Kidney (tissue), 22 donors: ENCODE measurements around the gene TMEM185A. TPM values are rescaled to one million over a fixed set of nuclear protein-coding genes. Genes with fewer than 3 reads are reported as not detected.
A peak's percentile ranks its signal among the peaks of the same experiment; 100 is the strongest.
"Not testable (repeated sequence)": the region's sequence is repeated elsewhere in the genome, so short reads cannot be mapped to it uniquely, and the experiment has no call there.

Experiments
- DNase-seq, 5 donors: peaks; one replicate each; pipeline ENCODE4 v3.0.0-alpha.2; 2013 to 2020
- FAIRE-seq: peaks from 2 replicates; lab custom pipeline; 2012; peaks lifted over from hg19 to GRCh38; lab: Jason Lieb, UNC
- H3K27ac ChIP-seq, 2 donors: one replicate each; pipeline ENCODE4 v1.7.0; 2013; ENCODE audit warnings: low read depth in 2 of 2, low read length in 2 of 2, inconsistent platforms in 1 of 2
- H3K27me3 ChIP-seq: one replicate; pipeline ENCODE4 v1.7.1; 2013; ENCODE audit warnings: low read length, inconsistent platforms; ENCODE audit not compliant: control insufficient read depth, insufficient read depth
- H3K36me3 ChIP-seq, 3 donors: one replicate each; pipeline versions ENCODE4 v1.7.0 to v1.7.1; 2013; ENCODE audit warnings: low read length in 3 of 3, control low read depth in 1 of 3, inconsistent platforms in 1 of 3; ENCODE audit not compliant: insufficient read depth in 3 of 3, control insufficient read depth in 2 of 3
- H3K4me1 ChIP-seq, 3 donors: one replicate each; pipeline versions ENCODE4 v1.7.0 to v1.7.1; 2013; ENCODE audit warnings: low read length in 3 of 3, inconsistent platforms in 1 of 3, low read depth in 1 of 3; ENCODE audit not compliant: control insufficient read depth in 2 of 3, insufficient read depth in 2 of 3
- H3K4me3 ChIP-seq, 3 donors: one replicate each; pipeline versions ENCODE4 v1.7.0 to v1.8.1; 2013; ENCODE audit warnings: low read length in 3 of 3, control low read depth in 1 of 3, inconsistent platforms in 1 of 3
- H3K9ac ChIP-seq, 3 donors: one replicate each; pipeline versions ENCODE4 v1.7.0 to v1.7.1; 2013; ENCODE audit warnings: low read length in 3 of 3, control low read depth in 1 of 3, inconsistent platforms in 1 of 3
- H3K9me3 ChIP-seq, 3 donors: one replicate each; pipeline versions ENCODE4 v1.7.0 to v1.7.1; 2013; ENCODE audit warnings: low read length in 3 of 3, control low read depth in 1 of 3, inconsistent platforms in 1 of 3; ENCODE audit not compliant: control insufficient read depth in 2 of 3, insufficient read depth in 1 of 3
- CTCF ChIP-seq: IDR thresholded peaks from 3 replicates; pipeline ENCODE4 v1.5.1; 2012; ENCODE audit warnings: mild to moderate bottlenecking, moderate library complexity, borderline replicate concordance; ENCODE audit not compliant: insufficient read depth; ENCODE audit errors: extremely low read depth
- intact Hi-C: fragments of 100-400 bp; cut with DNase I; formaldehyde crosslinking; loops from one replicate; pipeline ENCODE4 v1.11.1; 2022
- long read RNA-seq, 10 donors: library from polyadenylated mRNA in 1 of 10; unstranded in 1 of 10; transcript quantifications; one replicate each; pipeline ENCODE4 v2.0.0 and lab custom pipeline, GENCODE V29; 2021 to 2026
- polyA plus RNA-seq: library from polyadenylated mRNA; stranded (reverse); fragments of 350-450 nt; fragmentation: Illumina TruSeq; extraction: RNeasy Lipid Tissue Mini Kit (QIAGEN cat#74804); gene quantifications from one replicate; pipeline ENCODE4 v1.2.3, GENCODE V29; 2014; ENCODE audit warnings: low read depth, low replicate concordance; ENCODE audit not compliant: insufficient read depth
- total RNA-seq: library from RNA; stranded (reverse); fragmentation: NEBNext Ultra II Directional; extraction: Animal tissue kit (Norgen Biotek cat#: 25700); gene quantifications from one replicate; pipeline ENCODE4 v1.2.1, GENCODE V29; 2021
- donor health status: control.
- donor health status: control.
- donor health status: control.
- donor health status: control.
- donor health status: control.
- donor health status: DM: yes; HTN: yes; CAD: no.
- donor health status: Normal renal cell carcinoma (clear cell type).

TMEM185A gene
- total RNA-seq = 21.0 TPM
- 18.6 TPM for polyA plus RNA-seq
- long read RNA-seq, donor 1, partial matches to known transcripts = 0 of 5 reads
- long read RNA-seq, donor 1, other reads (novel, unspliced or antisense) = 0 of 5 reads
- long read RNA-seq, donor 2, partial matches to known transcripts = 0 of 3 reads
- long read RNA-seq, donor 2, other reads (novel, unspliced or antisense) = 0 of 3 reads
- long read RNA-seq, donor 3, transcript TMEM185A-207 (7 exons, 2,840 nt) = major isoform, 6 of 9 reads
- long read RNA-seq, donor 3, partial matches to known transcripts = 0 of 9 reads
- long read RNA-seq, donor 3, other reads (novel, unspliced or antisense) = 0 of 9 reads
- long read RNA-seq, donor 4, transcript TMEM185A-207 (7 exons, 2,840 nt) = major isoform, 5 of 7 reads
- long read RNA-seq, donor 4, partial matches to known transcripts = 0 of 7 reads
- long read RNA-seq, donor 4, other reads (novel, unspliced or antisense) = 0 of 7 reads
- long read RNA-seq, donor 5 = 0 reads
- long read RNA-seq, donor 6, partial matches to known transcripts = 0 of 2 reads
- long read RNA-seq, donor 6, other reads (novel, unspliced or antisense) = 0 of 2 reads
- long read RNA-seq, donor 7, transcript TMEM185A-207 (7 exons, 2,840 nt) = major isoform, 15 of 35 reads
- long read RNA-seq, donor 7, partial matches to known transcripts = 2 of 35 reads
- long read RNA-seq, donor 7, other reads (novel, unspliced or antisense) = 11 of 35 reads
- long read RNA-seq, donor 8, transcript TMEM185A-207 (7 exons, 2,840 nt) = major isoform, 5 of 8 reads
- long read RNA-seq, donor 8, partial matches to known transcripts = 0 of 8 reads
- long read RNA-seq, donor 8, other reads (novel, unspliced or antisense) = 0 of 8 reads
- long read RNA-seq, donor 9, partial matches to known transcripts = 0 of 4 reads
- long read RNA-seq, donor 9, other reads (novel, unspliced or antisense) = 0 of 4 reads
- long read RNA-seq, donor 10, transcript TMEM185A-207 (7 exons, 2,840 nt) = major isoform, 6 of 8 reads
- long read RNA-seq, donor 10, partial matches to known transcripts = 0 of 8 reads
- long read RNA-seq, donor 10, other reads (novel, unspliced or antisense) = 0 of 8 reads

GRCh38 chrX:149631234-149632165, at the start of gene TMEM185A:
Gene TMEM185A (minus strand): TSS chrX:149631792. CDS start chrX:149631580, 212 bp downstream.
- Histone ChIP-seq H3K27me3 (no peaks in the 10 kb centered on the region), H3K9ac (peak within 1 kb of the TSS; percentile 46 to 48 (median 47)), H3K4me1 (peaks cover 0 to 7% (median 0%) of the 10 kb centered on the region in 3 donors), H3K36me3 (no peaks in the 10 kb centered on the region), H3K9me3 (no peaks in the 10 kb centered on the region), H3K27ac (no peak within 1 kb of the TSS), H3K4me3 (peak within 1 kb of the TSS; percentile 52 to 77 (median 74))
- intact Hi-C loops = no loop called here
- no peak for TF ChIP-seq CTCF
- peak; percentile 69 to 89 (median 81) for DNase-seq
- no peak for FAIRE-seq

GRCh38 chrX:149681182-149681581, 49.6 kb upstream of the TMEM185A start:
- Histone ChIP-seq H3K27ac (no peak overlapping the region), H3K4me1 (no peaks in the 10 kb centered on the region), H3K9ac (no peak overlapping the region), H3K4me3 (no peak overlapping the region), H3K27me3 (no peaks in the 10 kb centered on the region), H3K36me3 (no peaks in the 10 kb centered on the region), H3K9me3 (peaks cover 0 to 1% (median 0%) of the 10 kb centered on the region in 3 donors)
- intact Hi-C loops = no loop called here
- FAIRE-seq = no peak
- DNase-seq = no peak
- TF ChIP-seq CTCF = no peak

- H3K36me3 ChIP-seq, intact Hi-C loops, H3K9me3 ChIP-seq, H3K27me3 ChIP-seq, DNase-seq, H3K4me3 ChIP-seq, H3K27ac ChIP-seq, FAIRE-seq, H3K4me1 ChIP-seq, H3K9ac ChIP-seq: not testable (repeated sequence)
Measured at GRCh38 chrX:149679164-149679678, 47.6 kb upstream of the TMEM185A start.

- H3K9me3 ChIP-seq, H3K4me3 ChIP-seq, H3K9ac ChIP-seq, intact Hi-C loops, H3K27ac ChIP-seq, FAIRE-seq, H3K36me3 ChIP-seq, H3K27me3 ChIP-seq, DNase-seq, H3K4me1 ChIP-seq: not testable (repeated sequence)
Measured at GRCh38 chrX:149675554-149675953, 44.0 kb upstream of the TMEM185A start.

- H3K9ac ChIP-seq, H3K4me1 ChIP-seq, FAIRE-seq, DNase-seq, intact Hi-C loops, H3K4me3 ChIP-seq, H3K27me3 ChIP-seq, H3K36me3 ChIP-seq, H3K9me3 ChIP-seq, H3K27ac ChIP-seq: not testable (repeated sequence)
Measured at GRCh38 chrX:149675088-149675487, 43.5 kb upstream of the TMEM185A start.
